OCI-LY1 (cell line): ENCODE results near the gene SRR.

Experiments
- EZH2 ChIP-seq: fragments of 200-600 bp; sonication (generic), shearing (Covaris generic); IDR thresholded peaks from 2 replicates; pipeline ENCODE4 v1.8.0; 2017; ENCODE audit warnings: borderline replicate concordance, mixed run types, mild to moderate bottlenecking, antibody characterized with exemption, low read length, moderate library complexity, mixed read lengths
- TF ChIP-seq, protein P1 (sequence below): fragments of 200-600 bp; sonication (generic), shearing (Covaris generic); IDR thresholded peaks from 2 replicates; pipeline ENCODE4 v1.5.1; 2017; ENCODE audit warnings: mild to moderate bottlenecking, antibody characterized with exemption, low read length, moderate library complexity, mixed read lengths

DNA sequence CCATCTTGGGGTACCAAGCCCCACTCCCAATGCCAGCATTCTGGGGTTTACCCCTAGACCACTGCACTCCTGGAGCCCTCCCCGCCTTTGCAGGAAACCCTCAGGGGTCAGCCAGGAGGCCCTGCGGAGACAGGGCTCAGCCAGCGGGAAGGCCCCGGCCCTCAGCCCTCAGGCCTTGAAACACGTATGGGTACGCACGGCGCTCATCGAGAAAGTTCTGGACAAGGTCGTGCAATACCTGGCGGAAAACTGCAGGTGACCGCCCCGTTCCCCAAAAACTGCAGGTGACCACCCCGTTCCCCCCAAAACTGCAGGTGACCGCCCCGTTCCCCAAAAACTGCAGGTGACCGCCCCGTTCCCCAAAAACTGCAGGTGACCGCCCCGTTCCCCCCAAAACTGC, 58.3 kb downstream of the SRR start:
- TF ChIP-seq, protein P1, sequence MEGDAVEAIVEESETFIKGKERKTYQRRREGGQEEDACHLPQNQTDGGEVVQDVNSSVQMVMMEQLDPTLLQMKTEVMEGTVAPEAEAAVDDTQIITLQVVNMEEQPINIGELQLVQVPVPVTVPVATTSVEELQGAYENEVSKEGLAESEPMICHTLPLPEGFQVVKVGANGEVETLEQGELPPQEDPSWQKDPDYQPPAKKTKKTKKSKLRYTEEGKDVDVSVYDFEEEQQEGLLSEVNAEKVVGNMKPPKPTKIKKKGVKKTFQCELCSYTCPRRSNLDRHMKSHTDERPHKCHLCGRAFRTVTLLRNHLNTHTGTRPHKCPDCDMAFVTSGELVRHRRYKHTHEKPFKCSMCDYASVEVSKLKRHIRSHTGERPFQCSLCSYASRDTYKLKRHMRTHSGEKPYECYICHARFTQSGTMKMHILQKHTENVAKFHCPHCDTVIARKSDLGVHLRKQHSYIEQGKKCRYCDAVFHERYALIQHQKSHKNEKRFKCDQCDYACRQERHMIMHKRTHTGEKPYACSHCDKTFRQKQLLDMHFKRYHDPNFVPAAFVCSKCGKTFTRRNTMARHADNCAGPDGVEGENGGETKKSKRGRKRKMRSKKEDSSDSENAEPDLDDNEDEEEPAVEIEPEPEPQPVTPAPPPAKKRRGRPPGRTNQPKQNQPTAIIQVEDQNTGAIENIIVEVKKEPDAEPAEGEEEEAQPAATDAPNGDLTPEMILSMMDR = no peak
- TF ChIP-seq EZH2 = no peak
